GM23338 (cell line): ENCODE data around the gene CFAP90. TPM values are rescaled to one million over a fixed set of nuclear protein-coding genes. Genes with fewer than 3 reads are reported as not detected.
A peak's percentile ranks its signal among the peaks of the same experiment; 100 is the strongest.

Experiments
- ATAC-seq: fragments of 200-7000 bp; cut with Tn5 transposase; 3 replicates; pipeline ENCODE4 v1.9.1; 2020
- DNase-seq: peaks from one replicate; pipeline ENCODE4 v3.0.0-alpha.2; 2015; ENCODE audit warnings: low spot score
- H2AFZ ChIP-seq: fragments of 200-600 bp; sonication (generic); 2 replicates; pipeline ENCODE4 v1.8.0; 2016; ENCODE audit warnings: antibody characterized with exemption, mild to moderate bottlenecking, moderate library complexity
- H3F3A ChIP-seq: fragments of 200-600 bp; sonication (generic); replicated peaks from 2 replicates; pipeline ENCODE4 v1.8.0; 2017; ENCODE audit warnings: antibody characterized with exemption, mixed run types, low read depth
- H3K27ac ChIP-seq: fragments of 200-600 bp; sonication (generic); 2 replicates; pipeline ENCODE4 v1.6.1; 2016; ENCODE audit warnings: low read depth
- H3K27me3 ChIP-seq: fragments of 200-600 bp; sonication (generic); 2 replicates; pipeline ENCODE4 v1.8.0; 2016; ENCODE audit warnings: mild to moderate bottlenecking, mixed run types, moderate library complexity; ENCODE audit not compliant: insufficient read depth
- H3K36me3 ChIP-seq: fragments of 200-600 bp; sonication (generic); 2 replicates; pipeline ENCODE4 v1.8.0; 2016; ENCODE audit warnings: mild to moderate bottlenecking; ENCODE audit not compliant: insufficient read depth
- H3K4me1 ChIP-seq: fragments of 200-600 bp; sonication (generic); 2 replicates; pipeline ENCODE4 v1.8.0; 2016; ENCODE audit warnings: mild to moderate bottlenecking, moderate library complexity; ENCODE audit not compliant: insufficient read depth
- H3K4me2 ChIP-seq: fragments of 200-600 bp; sonication (generic); 2 replicates; pipeline ENCODE4 v1.7.1; 2017; ENCODE audit warnings: mixed run types
- H3K4me3 ChIP-seq: fragments of 200-600 bp; sonication (generic); 2 replicates; pipeline ENCODE4 v1.6.1; 2016; ENCODE audit warnings: mixed run types
- H3K79me2 ChIP-seq: fragments of 200-600 bp; sonication (generic); replicated peaks from 2 replicates; pipeline ENCODE4 v1.8.0; 2017; ENCODE audit warnings: mild to moderate bottlenecking; ENCODE audit not compliant: insufficient read depth
- H3K9me2 ChIP-seq: fragments of 200-600 bp; sonication (generic); 2 replicates; pipeline ENCODE4 v1.8.0; 2017; ENCODE audit not compliant: insufficient read depth
- H4K20me1 ChIP-seq: fragments of 200-600 bp; sonication (generic); replicated peaks from 2 replicates; pipeline ENCODE4 v1.8.0; 2017; ENCODE audit warnings: mild to moderate bottlenecking; ENCODE audit not compliant: insufficient read depth
- H3K27ac Mint-ChIP-seq: 2 replicates; pipeline ENCODE4 v1.8.0; 2020; ENCODE audit warnings: inconsistent platforms, mild to moderate bottlenecking, moderate library complexity, mixed read lengths
- H3K27me3 Mint-ChIP-seq: 3 replicates; pipeline ENCODE4 v1.8.0; 2022; ENCODE audit warnings: low read depth, mild to moderate bottlenecking, moderate library complexity, mixed read lengths, inconsistent platforms; ENCODE audit not compliant: insufficient read depth, poor library complexity
- H3K36me3 Mint-ChIP-seq: 3 replicates; pipeline ENCODE4 v1.8.0; 2021; ENCODE audit warnings: low read depth, mild to moderate bottlenecking, inconsistent platforms, moderate library complexity, mixed read lengths
- H3K4me1 Mint-ChIP-seq: 3 replicates; pipeline ENCODE4 v1.8.0; 2020; ENCODE audit warnings: mild to moderate bottlenecking, inconsistent platforms, mixed read lengths
- H3K4me3 Mint-ChIP-seq: 3 replicates; pipeline ENCODE4 v1.8.0; 2021; ENCODE audit warnings: moderate library complexity, mild to moderate bottlenecking, inconsistent platforms, mixed read lengths
- H3K9me3 Mint-ChIP-seq: 3 replicates; pipeline ENCODE4 v1.8.0; 2020; ENCODE audit warnings: moderate library complexity, mild to moderate bottlenecking, inconsistent platforms, mixed read lengths
- CREB1 ChIP-seq: fragments of 250-450 bp; sonication (Bioruptor Pico); IDR thresholded peaks from 2 replicates; pipeline ENCODE4 v1.5.0; 2020; ENCODE audit warnings: low read depth, mild to moderate bottlenecking, moderate library complexity
- EZH2 ChIP-seq: fragments of 200-600 bp; sonication (generic); IDR thresholded peaks from one replicate; pipeline ENCODE4 v1.8.0; 2017; ENCODE audit warnings: antibody characterized with exemption, mild to moderate bottlenecking, low read depth; ENCODE audit not compliant: unreplicated experiment
- EZH2phosphoT487 ChIP-seq: fragments of 200-600 bp; sonication (generic); IDR thresholded peaks from one replicate; pipeline ENCODE4 v1.8.1; 2018; ENCODE audit warnings: antibody characterized with exemption; ENCODE audit not compliant: unreplicated experiment
- STAT1 ChIP-seq: IDR thresholded peaks from one replicate; pipeline ENCODE4 v1.6.1; 2016; ENCODE audit warnings: antibody characterized with exemption; ENCODE audit not compliant: unreplicated experiment
- ZNF114 ChIP-seq: fragments of 250-450 bp; sonication (Bioruptor Pico); IDR thresholded peaks from 2 replicates; pipeline ENCODE4 v1.5.0; 2020; ENCODE audit warnings: mild to moderate bottlenecking, moderate library complexity
- polyA plus RNA-seq: library from polyadenylated mRNA; unstranded; fragments of >200 nt; fragmentation: Nextera tagmentation; extraction: Ambion mirVana; gene quantifications from 2 replicates; pipeline ENCODE4 v1.2.1, GENCODE V29; 2016
- total RNA-seq: library from RNA; depleted of rRNA; stranded (reverse); fragments of >200 nt; shearing (Covaris generic); gene quantifications from 2 replicates; pipeline ENCODE4 v1.2.3, GENCODE V29; 2014
- TF ChIP-seq, protein P1 (sequence below): IDR thresholded peaks from one replicate; pipeline ENCODE4 v1.6.1; 2018; ENCODE audit warnings: antibody characterized with exemption; ENCODE audit not compliant: unreplicated experiment
- TF ChIP-seq, protein P2 (sequence below), 2 experiments: fragments of 200-600 bp in 1 of 2; sonication (generic) in 1 of 2; conservative IDR thresholded peaks; 2 replicates each; pipeline versions ENCODE4 v1.5.1 to v1.6.1; 2016 to 2017; ENCODE audit warnings: antibody characterized with exemption in 2 of 2, low read depth in 2 of 2, mild to moderate bottlenecking in 2 of 2, moderate library complexity in 1 of 2

CFAP90 gene
- total and polyA plus RNA-seq, 2 experiments from 2014 or later = 0.10 to 1.0 TPM

DNA sequence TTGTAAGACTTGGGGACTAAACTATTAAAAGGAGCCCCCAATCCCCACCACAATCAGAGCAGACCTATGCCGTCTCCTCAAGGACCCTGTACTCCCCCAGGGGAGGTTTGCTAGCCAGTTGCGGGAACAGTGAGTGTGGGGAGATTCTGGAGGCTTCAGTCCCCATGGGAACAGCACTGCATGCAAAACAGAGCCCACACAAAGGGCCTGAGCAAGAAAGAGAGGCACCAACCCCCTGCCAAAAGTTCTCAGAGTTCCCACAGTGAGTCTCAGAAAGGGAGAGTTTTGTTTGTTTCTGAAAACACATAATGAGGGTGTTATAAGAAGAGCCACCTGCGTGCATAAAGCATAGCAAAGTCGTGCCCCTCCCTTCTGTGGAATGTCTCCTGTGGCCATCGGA, 56.6 kb downstream of the CFAP90 start (continued):
- TF ChIP-seq, protein P1, sequence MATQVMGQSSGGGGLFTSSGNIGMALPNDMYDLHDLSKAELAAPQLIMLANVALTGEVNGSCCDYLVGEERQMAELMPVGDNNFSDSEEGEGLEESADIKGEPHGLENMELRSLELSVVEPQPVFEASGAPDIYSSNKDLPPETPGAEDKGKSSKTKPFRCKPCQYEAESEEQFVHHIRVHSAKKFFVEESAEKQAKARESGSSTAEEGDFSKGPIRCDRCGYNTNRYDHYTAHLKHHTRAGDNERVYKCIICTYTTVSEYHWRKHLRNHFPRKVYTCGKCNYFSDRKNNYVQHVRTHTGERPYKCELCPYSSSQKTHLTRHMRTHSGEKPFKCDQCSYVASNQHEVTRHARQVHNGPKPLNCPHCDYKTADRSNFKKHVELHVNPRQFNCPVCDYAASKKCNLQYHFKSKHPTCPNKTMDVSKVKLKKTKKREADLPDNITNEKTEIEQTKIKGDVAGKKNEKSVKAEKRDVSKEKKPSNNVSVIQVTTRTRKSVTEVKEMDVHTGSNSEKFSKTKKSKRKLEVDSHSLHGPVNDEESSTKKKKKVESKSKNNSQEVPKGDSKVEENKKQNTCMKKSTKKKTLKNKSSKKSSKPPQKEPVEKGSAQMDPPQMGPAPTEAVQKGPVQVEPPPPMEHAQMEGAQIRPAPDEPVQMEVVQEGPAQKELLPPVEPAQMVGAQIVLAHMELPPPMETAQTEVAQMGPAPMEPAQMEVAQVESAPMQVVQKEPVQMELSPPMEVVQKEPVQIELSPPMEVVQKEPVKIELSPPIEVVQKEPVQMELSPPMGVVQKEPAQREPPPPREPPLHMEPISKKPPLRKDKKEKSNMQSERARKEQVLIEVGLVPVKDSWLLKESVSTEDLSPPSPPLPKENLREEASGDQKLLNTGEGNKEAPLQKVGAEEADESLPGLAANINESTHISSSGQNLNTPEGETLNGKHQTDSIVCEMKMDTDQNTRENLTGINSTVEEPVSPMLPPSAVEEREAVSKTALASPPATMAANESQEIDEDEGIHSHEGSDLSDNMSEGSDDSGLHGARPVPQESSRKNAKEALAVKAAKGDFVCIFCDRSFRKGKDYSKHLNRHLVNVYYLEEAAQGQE = no peak
- TF ChIP-seq, protein P2, sequence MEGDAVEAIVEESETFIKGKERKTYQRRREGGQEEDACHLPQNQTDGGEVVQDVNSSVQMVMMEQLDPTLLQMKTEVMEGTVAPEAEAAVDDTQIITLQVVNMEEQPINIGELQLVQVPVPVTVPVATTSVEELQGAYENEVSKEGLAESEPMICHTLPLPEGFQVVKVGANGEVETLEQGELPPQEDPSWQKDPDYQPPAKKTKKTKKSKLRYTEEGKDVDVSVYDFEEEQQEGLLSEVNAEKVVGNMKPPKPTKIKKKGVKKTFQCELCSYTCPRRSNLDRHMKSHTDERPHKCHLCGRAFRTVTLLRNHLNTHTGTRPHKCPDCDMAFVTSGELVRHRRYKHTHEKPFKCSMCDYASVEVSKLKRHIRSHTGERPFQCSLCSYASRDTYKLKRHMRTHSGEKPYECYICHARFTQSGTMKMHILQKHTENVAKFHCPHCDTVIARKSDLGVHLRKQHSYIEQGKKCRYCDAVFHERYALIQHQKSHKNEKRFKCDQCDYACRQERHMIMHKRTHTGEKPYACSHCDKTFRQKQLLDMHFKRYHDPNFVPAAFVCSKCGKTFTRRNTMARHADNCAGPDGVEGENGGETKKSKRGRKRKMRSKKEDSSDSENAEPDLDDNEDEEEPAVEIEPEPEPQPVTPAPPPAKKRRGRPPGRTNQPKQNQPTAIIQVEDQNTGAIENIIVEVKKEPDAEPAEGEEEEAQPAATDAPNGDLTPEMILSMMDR (conservative IDR thresholded peaks at IDR 0.05; ENCODE audit: low read depth in 2 of 2) = no peak
- TF ChIP-seq EZH2phosphoT487 (no peak), CREB1 (no peak)

DNA sequence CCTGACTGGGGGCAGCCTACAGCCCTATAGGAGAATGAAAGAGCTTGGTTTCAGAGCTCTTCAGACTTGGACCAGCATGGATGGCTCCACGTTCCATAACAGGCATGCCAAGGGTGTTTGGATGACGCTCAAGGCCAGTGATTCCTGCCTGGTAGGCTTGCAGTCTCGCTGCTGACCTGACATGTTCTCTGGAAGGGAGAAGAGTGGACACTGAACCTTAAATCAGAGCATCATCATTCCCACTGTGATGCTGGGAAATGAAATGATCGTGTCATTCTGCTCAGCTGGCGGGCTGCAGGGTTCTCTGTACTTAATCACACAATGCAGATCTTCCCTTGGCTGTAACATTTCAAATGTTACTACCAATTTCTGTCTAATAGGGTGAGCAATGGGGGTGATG, 57.0 kb downstream of the CFAP90 start:
- Histone ChIP-seq H3K36me3 (peaks cover 3% of the 10 kb centered on the region; the same call in 1 of the 2 replicates), H2AFZ (no peak overlapping the region), H3K9me2 (no peaks in the 10 kb centered on the region; the same call in 1 of the 2 replicates), H3K4me1 (peaks cover 8% of the 10 kb centered on the region; the same call in 1 of the 2 replicates), H3K4me3 (no peak overlapping the region), H4K20me1 (no peaks in the 10 kb centered on the region), H3K27ac (peak overlapping the region; percentile 32; the same call in 1 of the 2 replicates), H3F3A (no peaks in the 10 kb centered on the region), H3K27me3 (no peaks in the 10 kb centered on the region), H3K79me2 (no peaks in the 10 kb centered on the region), H3K4me2 (no peak overlapping the region)
- no peak for ATAC-seq
- TF ChIP-seq, protein P2 (conservative IDR thresholded peaks at IDR 0.05; ENCODE audit: low read depth in 2 of 2) = no peak
- TF ChIP-seq, protein P1 = no peak
- TF ChIP-seq EZH2 (no peak), STAT1 (no peak), ZNF114 (no peak)
- H3K36me3 Mint-ChIP-seq = peaks cover 40% of the 10 kb centered on the region
- H3K9me3 Mint-ChIP-seq = no peaks in the 10 kb centered on the region; the same call in 2 of the 3 replicates
- peaks cover 45% of the 10 kb centered on the region for H3K4me1 Mint-ChIP-seq
- DNase-seq = no peak
- H3K27ac Mint-ChIP-seq = peak overlapping the region; percentile 36
- H3K4me3 Mint-ChIP-seq = no peak overlapping the region
- peaks cover 6% of the 10 kb centered on the region for H3K27me3 Mint-ChIP-seq
